ENCODE data around the gene DIABLO. TPM values are rescaled to one million over a fixed set of nuclear protein-coding genes. Genes with fewer than 3 reads are reported as not detected.
"Not testable (repeated sequence)": the region's sequence is repeated elsewhere in the genome, so short reads cannot be mapped to it uniquely, and the experiment has no call there.

DIABLO gene
- polyA plus RNA-seq, 3 donors, result 79.8 to 88.1 (median 85.4) TPM

GRCh38 chr12:122215771-122216170 is 10.1 kb downstream of the DIABLO start:
- DNase-seq (ENCODE audit: low read depth in 3 of 3, low spot score in 2 of 3), result no peak

DNA sequence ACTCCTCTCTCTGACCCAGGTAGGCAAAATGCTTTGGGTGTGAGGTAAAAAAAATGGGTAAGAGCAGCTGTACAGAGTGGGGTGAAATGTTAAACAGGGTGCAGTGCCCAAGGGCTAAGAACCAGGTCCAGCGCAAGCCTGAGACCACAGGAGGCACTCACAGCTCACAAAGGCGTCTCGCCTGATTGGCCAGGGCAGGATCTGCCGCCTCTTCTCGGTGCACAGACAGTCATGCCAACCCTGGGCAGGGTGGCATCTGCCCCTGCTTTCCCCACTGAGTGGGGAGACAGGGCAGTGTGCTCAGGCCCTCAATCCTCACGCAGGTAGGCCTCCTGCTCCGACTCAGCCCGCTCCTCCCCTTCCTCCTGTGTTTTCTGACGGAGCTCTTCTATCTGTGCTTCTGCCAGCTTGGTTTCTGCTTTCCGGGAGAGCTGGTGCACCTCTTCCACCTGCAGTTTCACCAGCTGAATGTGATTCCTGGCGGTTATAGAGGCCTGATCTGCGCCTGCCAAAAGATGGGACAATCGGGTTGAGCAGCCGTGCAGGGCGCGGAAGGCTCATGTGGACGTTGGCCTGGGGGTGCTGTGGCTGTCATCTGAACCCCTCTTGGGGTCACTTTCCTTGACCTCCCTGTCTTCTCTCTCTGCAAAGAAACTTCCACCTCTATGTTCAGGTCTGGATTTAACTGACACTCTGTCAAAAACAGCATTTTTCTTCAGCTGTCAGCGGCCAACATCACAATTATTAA is 17.6 kb downstream of the DIABLO start:
- DNase-seq (ENCODE audit: low read depth in 3 of 3, low spot score in 2 of 3), result no peak

DNA sequence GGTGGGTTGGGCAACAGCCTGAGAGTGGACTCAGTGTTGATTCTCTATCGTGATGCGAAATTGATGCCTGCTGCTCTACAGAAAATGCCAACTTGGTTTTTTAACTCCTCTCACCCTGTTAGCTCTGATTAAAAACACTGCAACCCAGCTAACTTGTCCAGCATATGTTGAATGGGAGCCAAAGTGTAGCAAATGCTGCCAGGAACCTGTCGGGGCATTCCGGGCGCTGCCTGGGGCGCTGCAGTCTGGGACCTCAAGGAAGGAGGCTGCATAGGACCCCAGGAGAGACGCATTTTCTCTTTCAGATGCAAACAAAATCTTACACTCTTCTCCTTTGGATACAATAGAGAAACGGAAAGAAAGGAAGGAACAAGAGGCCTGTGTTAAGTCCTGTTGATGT is 18.5 kb downstream of the DIABLO start:
- no peak for DNase-seq (ENCODE audit: low read depth in 3 of 3, low spot score in 2 of 3)

DNA sequence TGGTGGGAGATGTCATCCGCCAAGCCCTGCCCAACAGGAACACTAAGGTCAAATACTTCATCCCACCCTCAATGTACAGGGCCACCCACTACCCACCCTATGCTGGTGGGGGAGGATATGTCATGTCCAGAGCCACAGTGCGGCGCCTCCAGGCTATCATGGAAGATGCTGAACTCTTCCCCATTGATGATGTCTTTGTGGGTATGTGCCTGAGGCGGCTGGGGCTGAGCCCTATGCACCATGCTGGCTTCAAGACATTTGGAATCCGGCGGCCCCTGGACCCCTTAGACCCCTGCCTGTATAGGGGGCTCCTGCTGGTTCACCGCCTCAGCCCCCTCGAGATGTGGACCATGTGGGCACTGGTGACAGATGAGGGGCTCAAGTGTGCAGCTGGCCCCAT is 18.9 kb downstream of the DIABLO start:
- no peak for DNase-seq (ENCODE audit: low read depth in 3 of 3, low spot score in 2 of 3)

GRCh38 chr12:122206111-122206881 is 19.6 kb downstream of the DIABLO start:
- DNase-seq (ENCODE audit: low read depth in 3 of 3, low spot score in 2 of 3), result no peak

- no peak for DNase-seq (ENCODE audit: low read depth in 3 of 3, low spot score in 2 of 3)
Measured at GRCh38 chr12:122205053-122205925, 20.6 kb downstream of the DIABLO start.

DNA sequence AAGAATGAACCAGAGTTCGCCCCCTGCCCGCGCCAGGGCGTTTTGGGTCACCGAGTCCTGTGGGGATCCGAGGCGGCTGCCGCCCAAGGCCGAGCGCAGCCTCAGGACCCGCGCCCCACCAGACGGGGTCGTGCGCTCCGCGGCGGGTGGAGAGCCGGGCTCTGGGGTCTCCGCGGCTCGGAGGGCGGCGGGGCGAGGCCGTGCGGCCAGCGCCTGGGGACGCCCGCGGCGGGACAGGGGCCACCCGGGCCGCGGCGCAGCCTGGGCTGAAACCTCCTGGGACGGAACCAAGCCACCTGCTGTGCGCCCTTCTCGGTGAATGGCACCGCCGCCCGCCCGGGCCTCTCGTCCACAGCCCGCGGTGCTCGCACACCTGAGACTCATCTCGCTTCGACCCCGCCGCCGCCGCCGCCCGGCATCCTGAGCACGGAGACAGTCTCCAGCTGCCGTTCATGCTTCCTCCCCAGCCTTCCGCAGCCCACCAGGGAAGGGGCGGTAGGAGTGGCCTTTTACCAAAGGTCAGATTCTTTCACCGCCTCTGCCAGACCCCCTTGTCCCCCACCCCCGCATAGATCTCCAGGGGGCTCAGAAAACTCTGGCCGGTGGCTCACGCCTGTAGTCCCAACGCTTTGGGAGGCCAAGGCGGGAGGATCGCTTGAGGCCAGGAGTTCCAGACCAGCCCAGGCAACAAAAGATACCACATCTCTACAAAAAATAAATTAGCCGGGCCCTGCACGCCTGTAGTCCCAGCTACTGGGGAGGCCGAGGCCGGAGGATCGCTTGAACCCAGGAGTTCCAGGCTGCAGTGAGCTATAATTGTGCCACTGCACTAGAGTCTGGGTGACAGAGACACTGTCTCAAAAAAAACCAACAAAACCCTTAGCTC is 21.4 kb downstream of the DIABLO start:
- DNase-seq (ENCODE audit: low read depth in 3 of 3, low spot score in 2 of 3), result no peak

GRCh38 chr12:122203301-122204166 is 22.3 kb downstream of the DIABLO start, which contains the start of gene B3GNT4:
B3GNT4 (plus strand) TSS chr12:122203709; CDS start chr12:122204619, 910 bp downstream.
- DNase-seq (ENCODE audit: low read depth in 3 of 3, low spot score in 2 of 3), result no peak

DNA sequence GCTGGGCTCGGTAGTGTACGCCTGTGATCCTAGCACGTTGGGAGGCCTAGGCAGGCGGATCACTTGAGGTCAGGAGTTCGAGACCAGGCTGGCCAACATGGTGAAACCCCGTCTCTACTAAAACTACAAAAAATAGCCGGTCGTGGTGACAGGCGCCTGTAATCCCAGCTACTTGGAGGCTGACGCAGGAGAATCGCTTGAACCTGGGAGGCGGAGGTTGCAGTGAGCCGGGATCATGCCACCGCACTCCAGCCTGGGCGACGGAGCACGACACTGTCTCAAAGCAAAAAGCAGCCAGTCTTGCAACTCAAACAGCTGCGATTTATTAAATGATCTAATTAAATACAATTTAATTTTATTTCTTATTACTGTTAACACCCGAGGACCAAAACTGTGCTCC is 23.0 kb downstream of the DIABLO start:
- DNase-seq (ENCODE audit: low read depth in 3 of 3, low spot score in 2 of 3), result not testable (repeated sequence)

DNA sequence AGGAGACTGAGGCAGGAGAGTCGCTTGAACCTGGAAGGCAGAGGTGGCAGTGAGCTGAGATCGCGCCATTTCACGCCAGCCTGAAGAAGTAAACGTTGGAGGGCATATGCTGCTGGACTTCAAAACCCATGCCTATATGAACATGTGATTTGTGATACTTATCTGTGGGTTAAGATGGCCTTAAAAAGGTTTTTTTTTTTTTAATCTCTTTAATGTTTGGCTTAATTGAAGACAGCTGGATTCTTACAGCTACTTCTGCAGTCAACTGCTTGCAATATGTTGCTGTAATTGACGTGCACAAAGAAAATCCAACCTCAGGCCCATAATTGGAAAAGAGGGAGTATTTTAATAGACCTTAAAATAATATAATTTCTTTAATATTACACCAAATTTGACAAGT is 23.8 kb downstream of the DIABLO start:
- DNase-seq (ENCODE audit: low read depth in 3 of 3, low spot score in 2 of 3), result no peak

- no peak for DNase-seq (ENCODE audit: low read depth in 3 of 3, low spot score in 2 of 3)
Measured at GRCh38 chr12:122201381-122201780, 24.5 kb downstream of the DIABLO start.

- no peak for DNase-seq (ENCODE audit: low read depth in 3 of 3, low spot score in 2 of 3)
Measured at GRCh38 chr12:122200541-122201175, 25.2 kb downstream of the DIABLO start.

DNA sequence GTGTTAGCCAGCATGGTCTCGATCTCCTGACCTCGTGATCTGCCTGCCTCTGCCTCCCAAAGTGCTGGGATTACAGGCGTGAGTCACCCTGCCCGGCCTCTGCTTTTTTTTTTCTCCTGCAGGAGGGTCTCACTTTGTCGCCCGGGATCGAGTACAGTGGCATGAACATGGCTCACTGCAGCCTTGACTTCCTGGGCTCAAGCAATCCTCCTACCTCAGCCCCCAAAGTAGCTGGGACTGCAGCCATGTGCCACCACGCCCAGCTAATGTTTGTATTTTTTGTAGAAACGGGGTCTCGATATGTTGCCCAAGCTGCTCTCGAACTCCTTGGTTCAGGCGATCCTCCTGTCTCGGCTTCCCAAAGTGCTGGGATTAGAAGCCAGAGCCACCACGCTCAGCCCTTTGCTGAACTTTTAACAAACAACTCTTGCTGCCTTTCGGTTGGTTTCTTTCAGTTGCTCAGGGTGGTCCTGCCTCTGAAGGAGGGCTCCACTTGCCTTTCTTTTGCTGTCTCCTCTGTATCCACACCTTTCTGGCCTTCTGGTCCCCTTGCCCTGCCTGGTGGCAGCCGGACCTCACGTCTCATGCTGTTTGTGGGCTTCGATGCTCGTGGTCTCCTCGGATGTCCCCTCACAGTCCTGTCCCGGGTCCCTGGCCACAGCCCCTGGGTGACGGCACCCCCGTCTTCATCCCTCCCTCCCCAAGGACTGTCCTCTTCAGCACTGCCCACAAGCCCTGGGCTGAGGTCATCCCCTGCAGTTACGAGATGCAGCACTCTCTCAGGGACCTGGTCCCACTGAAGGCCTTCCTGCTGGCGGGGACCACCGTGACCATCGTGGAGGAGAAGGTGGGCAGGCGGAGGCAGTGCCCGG is 26.1 kb downstream of the DIABLO start:
- no peak for DNase-seq (ENCODE audit: low read depth in 3 of 3, low spot score in 2 of 3)

- DNase-seq (ENCODE audit: low read depth in 3 of 3, low spot score in 2 of 3), result no peak
Measured at GRCh38 chr12:122197612-122197966, 28.3 kb downstream of the DIABLO start.

DNA sequence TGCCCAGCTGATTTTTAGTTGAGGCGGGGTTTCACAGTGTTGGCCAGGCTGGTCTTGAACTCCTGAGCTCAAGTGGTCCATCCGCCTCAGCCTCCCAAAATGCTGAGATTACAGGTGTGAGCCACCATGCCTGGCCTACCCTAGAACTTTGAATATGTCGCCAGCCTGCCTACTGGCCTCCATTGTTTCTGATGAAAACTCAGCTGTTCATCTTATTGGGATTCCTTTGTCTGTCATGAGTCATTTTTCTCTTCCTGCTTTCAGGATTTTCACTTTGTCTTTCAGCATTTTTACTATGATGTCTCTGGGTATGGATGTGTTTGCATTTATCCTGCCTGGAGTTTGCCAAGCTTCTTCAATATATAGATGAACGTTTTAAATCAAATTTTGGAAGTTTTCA is 30.4 kb downstream of the DIABLO start:
- DNase-seq (ENCODE audit: low read depth in 3 of 3, low spot score in 2 of 3), result no peak

DNA sequence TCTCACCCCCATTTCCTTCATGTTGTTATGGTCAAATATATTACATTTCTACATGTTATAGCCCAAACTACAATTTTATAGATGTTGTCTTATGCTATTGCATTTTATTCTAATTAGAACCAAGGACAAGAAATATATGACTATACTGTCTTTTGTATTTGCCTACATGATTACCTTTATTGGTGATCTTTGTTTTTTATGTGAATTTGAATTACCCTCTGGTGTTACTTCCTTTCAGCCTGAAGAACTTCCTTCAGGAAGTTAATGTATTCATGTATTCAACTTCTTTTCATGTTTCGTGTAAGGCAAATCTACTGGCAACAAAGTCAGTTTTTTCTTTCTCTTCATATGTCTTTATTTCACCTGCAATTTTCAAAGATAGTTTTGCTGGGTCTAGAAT is 31.0 kb downstream of the DIABLO start:
- DNase-seq (ENCODE audit: low read depth in 3 of 3, low spot score in 2 of 3), result no peak

GRCh38 chr12:122192441-122192840 is 33.4 kb downstream of the DIABLO start:
- no peak for DNase-seq (ENCODE audit: low read depth in 3 of 3, low spot score in 2 of 3)

All from right renal cortex interstitium (tissue), 3 donors.